Loucy (cell line): Measurements from ENCODE around the gene TMEM184A.

ENCODE experiments used
- H2AFZ ChIP-seq: fragments of 200-600 bp; sonication (generic); 2 replicates; pipeline ENCODE4 v1.6.0; 2016; ENCODE audit warnings: antibody characterized with exemption, mild to moderate bottlenecking, low read length, moderate library complexity
- H3F3A ChIP-seq: fragments of 200-600 bp; 2 replicates; pipeline ENCODE4 v1.6.0; 2016; ENCODE audit warnings: antibody characterized with exemption, low read depth, mild to moderate bottlenecking
- H3K27me3 ChIP-seq: fragments of 200-600 bp; sonication (generic); 2 replicates; pipeline ENCODE4 v1.6.1; 2014; ENCODE audit warnings: low read length, mild to moderate bottlenecking; ENCODE audit not compliant: insufficient read depth, poor library complexity, severe bottlenecking
- H3K36me3 ChIP-seq: fragments of 200-600 bp; sonication (generic); 2 replicates; pipeline ENCODE4 v1.6.1; 2016; ENCODE audit warnings: low read length; ENCODE audit not compliant: insufficient read depth
- H3K4me1 ChIP-seq: fragments of 200-600 bp; sonication (generic); 2 replicates; pipeline ENCODE4 v1.5.1; 2014; ENCODE audit warnings: low read length, mild to moderate bottlenecking; ENCODE audit not compliant: insufficient read depth, poor library complexity, severe bottlenecking
- H3K4me2 ChIP-seq: fragments of 200-600 bp; sonication (generic); 2 replicates; pipeline ENCODE4 v1.6.0; 2014; ENCODE audit warnings: antibody characterized with exemption, low read length, low read depth, mild to moderate bottlenecking; ENCODE audit not compliant: poor library complexity, severe bottlenecking
- H3K4me3 ChIP-seq: fragments of 200-600 bp; sonication (generic); 2 replicates; pipeline ENCODE4 v1.5.1; 2014; ENCODE audit warnings: low read length, mild to moderate bottlenecking, mixed read lengths; ENCODE audit not compliant: poor library complexity, severe bottlenecking
- H3K79me2 ChIP-seq: fragments of 200-600 bp; sonication (generic); 2 replicates; pipeline ENCODE4 v1.6.1; 2014; ENCODE audit warnings: low read length; ENCODE audit not compliant: insufficient read depth
- H3K9ac ChIP-seq: fragments of 200-600 bp; sonication (generic); 2 replicates; pipeline ENCODE4 v1.6.0; 2014; ENCODE audit warnings: mild to moderate bottlenecking, low read depth, low read length, moderate library complexity; ENCODE audit not compliant: poor library complexity, severe bottlenecking
- H3K9me2 ChIP-seq: fragments of 200-600 bp; sonication (generic); replicated peaks from 2 replicates; pipeline ENCODE4 v1.6.1; 2016; ENCODE audit warnings: low read depth, low read length, mixed read lengths
- H3K9me3 ChIP-seq: fragments of 200-600 bp; sonication (generic); 2 replicates; pipeline ENCODE4 v1.6.1; 2014; ENCODE audit warnings: mild to moderate bottlenecking, antibody characterized with exemption, low read length, low read depth; ENCODE audit not compliant: insufficient read depth
- H4K20me1 ChIP-seq: fragments of 200-600 bp; sonication (generic); 2 replicates; pipeline ENCODE4 v1.6.0; 2014; ENCODE audit warnings: antibody characterized with exemption, low read length, mild to moderate bottlenecking; ENCODE audit not compliant: insufficient read depth, poor library complexity, severe bottlenecking
- CTCF ChIP-seq: fragments of 200-600 bp; sonication (generic); conservative IDR thresholded peaks from 2 replicates; pipeline ENCODE4 v1.5.1; 2014; ENCODE audit warnings: mild to moderate bottlenecking, antibody characterized with exemption, low read length
- EZH2phosphoT487 ChIP-seq: fragments of 200-600 bp; IDR thresholded peaks from 2 replicates; pipeline ENCODE4 v1.6.1; 2018; ENCODE audit warnings: antibody characterized with exemption, mild to moderate bottlenecking, moderate library complexity, borderline replicate concordance

The TMEM184A gene

GRCh38 chr7:1587738-1588137 is 31.7 kb upstream of the TMEM184A start:
- no peaks in the 10 kb centered on the region for H3K9me3 ChIP-seq
- no peaks in the 10 kb centered on the region for H3K36me3 ChIP-seq
- H4K20me1 ChIP-seq, result no peaks in the 10 kb centered on the region
- no peak overlapping the region for H3K4me3 ChIP-seq
- no peaks in the 10 kb centered on the region for H3K79me2 ChIP-seq
- H3K9me2 ChIP-seq, result no peaks in the 10 kb centered on the region
- TF ChIP-seq EZH2phosphoT487, result no peak
- TF ChIP-seq CTCF, result no peak
- H3K9ac ChIP-seq, result no peak overlapping the region
- H3F3A ChIP-seq, result no peaks in the 10 kb centered on the region
- no peaks in the 10 kb centered on the region for H3K27me3 ChIP-seq
- H3K4me2 ChIP-seq, result no peak overlapping the region
- no peak overlapping the region for H2AFZ ChIP-seq
- H3K4me1 ChIP-seq, result no peaks in the 10 kb centered on the region

GRCh38 chr7:1586827-1587705 is 31.1 kb upstream of the TMEM184A start:
- H3K79me2 ChIP-seq, result no peaks in the 10 kb centered on the region
- H3K4me1 ChIP-seq, result no peaks in the 10 kb centered on the region
- no peak overlapping the region for H2AFZ ChIP-seq
- no peaks in the 10 kb centered on the region for H4K20me1 ChIP-seq
- no peaks in the 10 kb centered on the region for H3K9me3 ChIP-seq
- no peaks in the 10 kb centered on the region for H3K36me3 ChIP-seq
- no peak overlapping the region for H3K4me2 ChIP-seq
- no peak overlapping the region for H3K4me3 ChIP-seq
- H3K9me2 ChIP-seq, result no peaks in the 10 kb centered on the region
- H3K9ac ChIP-seq, result no peak overlapping the region
- TF ChIP-seq CTCF, result no peak
- no peak for TF ChIP-seq EZH2phosphoT487
- no peaks in the 10 kb centered on the region for H3F3A ChIP-seq
- H3K27me3 ChIP-seq, result no peaks in the 10 kb centered on the region

GRCh38 chr7:1586126-1586826 is 30.3 kb upstream of the TMEM184A start:
- no peak overlapping the region for H2AFZ ChIP-seq
- H3K4me2 ChIP-seq, result no peak overlapping the region
- H3K79me2 ChIP-seq, result no peaks in the 10 kb centered on the region
- no peaks in the 10 kb centered on the region for H4K20me1 ChIP-seq
- H3K4me1 ChIP-seq, result no peaks in the 10 kb centered on the region
- TF ChIP-seq CTCF, result no peak
- no peak for TF ChIP-seq EZH2phosphoT487
- no peak overlapping the region for H3K4me3 ChIP-seq
- no peaks in the 10 kb centered on the region for H3K27me3 ChIP-seq
- H3K9me2 ChIP-seq, result no peaks in the 10 kb centered on the region
- H3F3A ChIP-seq, result no peaks in the 10 kb centered on the region
- no peaks in the 10 kb centered on the region for H3K36me3 ChIP-seq
- H3K9me3 ChIP-seq, result no peaks in the 10 kb centered on the region
- H3K9ac ChIP-seq, result no peak overlapping the region
